Large intestine (tissue), 3 donors: Measurements from ENCODE around the gene LPXN. TPM values are rescaled to one million over a fixed set of nuclear protein-coding genes. Genes with fewer than 3 reads are reported as not detected.
A peak's percentile ranks its signal among the peaks of the same experiment; 100 is the strongest.

ENCODE experiments used
- DNase-seq, 2 donors: peaks; one replicate each; pipeline versions ENCODE4 v3.0.0 to v3.0.0-alpha.2; 2013
- H3K27ac ChIP-seq: one replicate; pipeline ENCODE4 v1.5.1; 2013; ENCODE audit warnings: low read length
- H3K27me3 ChIP-seq: 2 replicates; pipeline ENCODE4 v1.6.1; 2013; ENCODE audit warnings: low read length; ENCODE audit not compliant: control insufficient read depth, insufficient read depth
- H3K36me3 ChIP-seq: 2 replicates; pipeline ENCODE4 v1.6.1; 2013; ENCODE audit warnings: low read length; ENCODE audit not compliant: control insufficient read depth, insufficient read depth
- H3K4me1 ChIP-seq: one replicate; pipeline ENCODE4 v1.6.1; 2013; ENCODE audit warnings: low read length; ENCODE audit not compliant: control insufficient read depth, insufficient read depth
- H3K4me3 ChIP-seq: one replicate; pipeline ENCODE4 v1.5.1; 2013; ENCODE audit warnings: low read length
- H3K9me3 ChIP-seq: one replicate; pipeline ENCODE4 v1.6.1; 2013; ENCODE audit warnings: mild to moderate bottlenecking, low read depth, low read length, moderate library complexity; ENCODE audit not compliant: control insufficient read depth
- WGBS: methylation state at CpG from one replicate; pipeline ENCODE4 v1.1.5; 2013; ENCODE audit warnings: low lambda C conversion rate; ENCODE audit not compliant: insufficient coverage; 5-methylcytosine and 5-hydroxymethylcytosine counted together
- polyA plus RNA-seq: library from polyadenylated mRNA; unstranded; fragments of 120-200 nt; gene quantifications from one replicate; pipeline ENCODE4 v1.2.1, GENCODE V29; 2013

LPXN gene
- polyA plus RNA-seq, 1 donor = 13.4 TPM

GRCh38 chr11:58525037-58525614 is 50.5 kb downstream of the LPXN start:
- WGBS = 86% methylated on average over 1 of the region's 6 CpGs
- H3K27ac ChIP-seq = no peak overlapping the region
- H3K9me3 ChIP-seq = no peaks in the 10 kb centered on the region
- peaks cover 5% of the 10 kb centered on the region for H3K36me3 ChIP-seq
- peak in 1 of 2 donors; percentile 7 for DNase-seq
- no peaks in the 10 kb centered on the region for H3K4me1 ChIP-seq
- no peaks in the 10 kb centered on the region for H3K27me3 ChIP-seq
- H3K4me3 ChIP-seq = no peak overlapping the region

GRCh38 chr11:58524232-58525036 is 51.2 kb downstream of the LPXN start:
- Histone ChIP-seq H3K36me3 (peaks cover 2% of the 10 kb centered on the region), H3K27me3 (no peaks in the 10 kb centered on the region), H3K4me1 (no peaks in the 10 kb centered on the region), H3K9me3 (no peaks in the 10 kb centered on the region), H3K4me3 (no peak overlapping the region), H3K27ac (no peak overlapping the region)
- DNase-seq = peak; percentile 53 to 67
- 42% methylated on average over 4 of the region's 7 CpGs for WGBS

DNA sequence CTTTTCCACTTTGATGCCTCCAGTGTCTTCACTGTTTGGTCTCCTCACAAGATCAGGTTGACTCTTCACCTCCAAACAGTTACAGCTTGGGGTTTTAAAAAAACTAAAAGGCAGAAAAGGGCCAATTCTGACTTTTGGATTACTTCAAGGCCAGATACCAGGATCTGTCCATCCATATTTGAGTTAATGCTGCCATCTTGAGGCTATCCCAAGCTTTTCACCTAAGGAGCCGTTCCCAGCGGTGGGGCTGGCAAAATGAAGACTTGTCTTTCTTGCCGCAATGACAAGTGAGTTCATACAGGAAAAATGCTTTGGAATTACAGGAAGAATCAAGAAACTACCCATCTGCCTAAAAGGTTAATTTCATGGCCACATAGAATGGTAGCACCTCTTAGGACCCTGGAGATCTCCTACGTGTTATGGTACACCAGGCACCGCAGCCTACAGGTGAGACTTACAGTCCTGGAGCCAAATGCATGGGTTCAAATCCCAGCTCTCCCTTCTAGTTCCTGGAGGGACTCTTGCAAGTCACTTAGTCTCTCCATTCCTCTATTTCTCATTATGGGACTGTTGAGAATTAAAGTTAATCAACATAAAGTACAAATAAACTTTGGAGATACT is 61.8 kb downstream of the LPXN start:
- peaks cover 2% of the 10 kb centered on the region for H3K27me3 ChIP-seq
- H3K4me3 ChIP-seq = no peak overlapping the region
- peak; percentile 26 to 41 for DNase-seq
- no peaks in the 10 kb centered on the region for H3K36me3 ChIP-seq
- H3K9me3 ChIP-seq = no peaks in the 10 kb centered on the region
- no peaks in the 10 kb centered on the region for H3K4me1 ChIP-seq
- no peak overlapping the region for H3K27ac ChIP-seq
- WGBS = no CpG with 5 or more reads among the region's 5 CpGs

DNA sequence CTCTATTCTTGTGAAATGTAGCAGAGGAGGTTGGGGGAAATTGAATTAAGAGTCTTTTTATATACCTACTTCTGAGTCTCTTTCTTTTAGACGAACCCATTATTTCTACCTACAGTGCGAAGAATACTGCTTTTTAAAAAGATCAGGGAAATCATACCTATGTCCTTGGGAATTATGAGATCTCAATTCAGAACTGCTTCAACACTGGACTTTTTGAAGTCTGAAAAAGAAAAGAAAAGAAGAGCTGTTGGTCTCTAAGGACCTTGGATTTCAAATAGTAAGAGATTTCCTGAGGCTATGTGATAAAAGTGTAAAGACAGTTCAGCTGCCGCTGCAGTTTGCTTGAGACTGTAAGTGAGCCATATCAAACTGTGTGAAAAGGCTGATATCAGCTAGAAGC is 64.0 kb downstream of the LPXN start:
- no peak for DNase-seq
- Histone ChIP-seq H3K27me3 (no peaks in the 10 kb centered on the region), H3K9me3 (no peaks in the 10 kb centered on the region), H3K4me1 (no peaks in the 10 kb centered on the region), H3K36me3 (no peaks in the 10 kb centered on the region), H3K27ac (no peak overlapping the region), H3K4me3 (no peak overlapping the region)
- WGBS = 94% methylated on average over 2 of the region's 3 CpGs

GRCh38 chr11:58509748-58510147 is 65.9 kb downstream of the LPXN start:
- no peak overlapping the region for H3K27ac ChIP-seq
- no peak for DNase-seq
- no peaks in the 10 kb centered on the region for H3K4me1 ChIP-seq
- no peaks in the 10 kb centered on the region for H3K27me3 ChIP-seq
- H3K9me3 ChIP-seq = no peaks in the 10 kb centered on the region
- no CpG with 5 or more reads among the region's 1 CpG for WGBS
- no peak overlapping the region for H3K4me3 ChIP-seq
- no peaks in the 10 kb centered on the region for H3K36me3 ChIP-seq

GRCh38 chr11:58508814-58509213 is 66.8 kb downstream of the LPXN start:
- no peak for DNase-seq
- Histone ChIP-seq H3K27ac (no peak overlapping the region), H3K27me3 (no peaks in the 10 kb centered on the region), H3K4me1 (no peaks in the 10 kb centered on the region), H3K36me3 (no peaks in the 10 kb centered on the region), H3K9me3 (no peaks in the 10 kb centered on the region), H3K4me3 (no peak overlapping the region)

DNA sequence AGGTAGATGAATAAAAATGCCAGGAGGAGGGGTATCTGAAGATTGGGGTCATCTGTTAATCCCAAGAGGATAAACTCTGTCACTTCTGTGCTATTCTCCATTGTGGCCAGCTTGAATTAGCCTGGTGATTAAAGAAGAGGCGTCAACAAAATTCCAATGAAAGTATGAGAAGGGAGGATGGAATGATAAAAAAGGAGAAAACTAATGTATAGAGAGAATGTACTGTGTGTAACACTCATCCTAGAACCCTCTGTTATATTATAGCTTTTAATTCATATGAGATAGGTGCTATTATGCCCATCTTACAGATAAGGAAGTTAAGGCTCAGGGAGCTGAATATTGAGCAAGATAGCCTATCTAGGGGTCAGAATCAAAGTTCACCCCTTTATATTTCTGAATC is 67.7 kb downstream of the LPXN start, which contains the start of gene OR5B21:
OR5B21 (minus strand) TSS at position 101 of the 400 bp plus-strand sequence; CDS start at position 101, 0 bp downstream.
- Histone ChIP-seq H3K27me3 (no peaks in the 10 kb centered on the region), H3K4me3 (no peak within 1 kb of the TSS), H3K36me3 (no peaks in the 10 kb centered on the region), H3K9me3 (no peaks in the 10 kb centered on the region), H3K4me1 (no peaks in the 10 kb centered on the region), H3K27ac (no peak within 1 kb of the TSS)
- no peak for DNase-seq
- WGBS = 100% methylated on average over 1 of the region's 1 CpG

GRCh38 chr11:58507355-58507754 is 68.3 kb downstream of the LPXN start:
- H3K9me3 ChIP-seq = no peaks in the 10 kb centered on the region
- H3K27ac ChIP-seq = no peak overlapping the region
- no peak overlapping the region for H3K4me3 ChIP-seq
- no peaks in the 10 kb centered on the region for H3K27me3 ChIP-seq
- 100% methylated on average over 1 of the region's 4 CpGs for WGBS
- no peaks in the 10 kb centered on the region for H3K4me1 ChIP-seq
- no peak for DNase-seq
- no peaks in the 10 kb centered on the region for H3K36me3 ChIP-seq

DNA sequence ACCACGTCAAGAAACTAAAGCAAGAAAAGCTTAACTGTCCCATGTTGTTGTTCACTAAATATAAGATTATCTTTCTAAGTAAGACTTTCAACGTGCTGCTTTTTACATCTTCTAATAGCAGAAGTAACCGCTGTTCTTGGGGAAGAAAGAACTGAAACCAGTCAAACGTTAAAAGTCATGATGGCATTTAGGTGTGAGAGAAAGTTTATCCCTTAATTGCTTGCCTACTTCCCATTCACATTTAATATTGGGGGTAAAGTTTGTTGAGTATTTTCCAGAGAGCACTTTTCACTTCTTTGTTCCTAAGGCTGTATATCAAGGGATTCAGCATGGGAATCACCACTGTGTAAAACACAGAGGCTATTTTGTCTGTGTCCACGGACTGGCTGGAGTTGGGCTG is 68.7 kb downstream of the LPXN start:
- H3K9me3 ChIP-seq = no peaks in the 10 kb centered on the region
- H3K4me3 ChIP-seq = no peak overlapping the region
- H3K4me1 ChIP-seq = no peaks in the 10 kb centered on the region
- DNase-seq = no peak
- 97% methylated on average over 3 of the region's 5 CpGs for WGBS
- H3K36me3 ChIP-seq = no peaks in the 10 kb centered on the region
- H3K27ac ChIP-seq = no peak overlapping the region
- no peaks in the 10 kb centered on the region for H3K27me3 ChIP-seq

- no peaks in the 10 kb centered on the region for H3K4me1 ChIP-seq
- H3K27me3 ChIP-seq = no peaks in the 10 kb centered on the region
- WGBS = 100% methylated on average over 1 of the region's 4 CpGs
- H3K9me3 ChIP-seq = no peaks in the 10 kb centered on the region
- no peak for DNase-seq
- H3K4me3 ChIP-seq = no peak overlapping the region
- no peaks in the 10 kb centered on the region for H3K36me3 ChIP-seq
- no peak overlapping the region for H3K27ac ChIP-seq
Observed at GRCh38 chr11:58505849-58506248, 69.8 kb downstream of the LPXN start.
